WTC11 (cell line): ENCODE results near the gene RPIA. TPM values are rescaled to one million over a fixed set of nuclear protein-coding genes. Genes with fewer than 3 reads are reported as not detected.

Experiments
- ATAC-seq: fragments of 200-7000 bp; cut with Tn5 transposase; 2 replicates; pipeline ENCODE4 v1.10.0; 2021; ENCODE audit warnings: mild to moderate bottlenecking, moderate library complexity
- CTCF ChIA-PET: fragments of 300-600 bp; sonication (Branson Sonifier 250); formaldehyde crosslinking; loops from one replicate; lab custom pipeline; 2021; ENCODE audit warnings: antibody characterized with exemption; lab: Charles Lee
- POLR2A ChIA-PET: fragments of 350-600 bp; sonication (Branson Sonifier 250); formaldehyde crosslinking; loops from one replicate; lab custom pipeline; 2021; ENCODE audit warnings: antibody characterized with exemption; lab: Charles Lee
- DNase-seq: peaks from one replicate; pipeline ENCODE4 v3.0.0; 2021; ENCODE audit warnings: low spot score
- H3K27ac Mint-ChIP-seq: 2 replicates; pipeline ENCODE4 v1.8.0; 2021; ENCODE audit warnings: mixed read lengths
- H3K27me3 Mint-ChIP-seq: 2 replicates; pipeline ENCODE4 v1.8.0; 2021; ENCODE audit warnings: low read depth, mild to moderate bottlenecking, moderate library complexity, mixed read lengths
- H3K36me3 Mint-ChIP-seq: 2 replicates; pipeline ENCODE4 v1.8.0; 2021; ENCODE audit warnings: mixed read lengths
- H3K4me1 Mint-ChIP-seq: 2 replicates; pipeline ENCODE4 v1.8.0; 2022; ENCODE audit warnings: mixed read lengths
- H3K4me3 Mint-ChIP-seq: 2 replicates; pipeline ENCODE4 v1.8.0; 2021; ENCODE audit warnings: mild to moderate bottlenecking, moderate library complexity, mixed read lengths
- H3K9me3 Mint-ChIP-seq: 2 replicates; pipeline ENCODE4 v1.8.0; 2021; ENCODE audit warnings: mixed read lengths
- AFF4 ChIP-seq: sonication (generic); formaldehyde crosslinking; IDR thresholded peaks from 2 replicates; pipeline ENCODE4 v1.8.1; 2023; ENCODE audit warnings: mild to moderate bottlenecking, missing genetic modification reagents, borderline replicate concordance
- AR ChIP-seq: fragments of 250-450 bp; sonication (Bioruptor Pico); IDR thresholded peaks from 2 replicates; pipeline ENCODE4 v1.9.0; 2021; ENCODE audit warnings: mild to moderate bottlenecking
- CBFB ChIP-seq: sonication (generic); formaldehyde crosslinking; IDR thresholded peaks from 2 replicates; pipeline ENCODE4 v1.8.1; 2022; ENCODE audit warnings: mild to moderate bottlenecking, low read depth, missing genetic modification reagents
- FOXK1 ChIP-seq: sonication (generic); formaldehyde crosslinking; IDR thresholded peaks from 2 replicates; pipeline ENCODE4 v1.8.0; 2022; ENCODE audit warnings: mild to moderate bottlenecking, moderate library complexity, missing genetic modification reagents
- FOXP1 ChIP-seq: sonication (generic); formaldehyde crosslinking; IDR thresholded peaks from 2 replicates; pipeline ENCODE4 v1.8.0; 2022; ENCODE audit warnings: missing genetic modification reagents, mild to moderate bottlenecking, moderate library complexity, borderline replicate concordance
- HMGXB4 ChIP-seq: sonication (generic); formaldehyde crosslinking; IDR thresholded peaks from 2 replicates; pipeline ENCODE4 v1.8.1; 2023; ENCODE audit warnings: mild to moderate bottlenecking, moderate library complexity, missing genetic modification reagents
- JUN ChIP-seq: sonication (generic); formaldehyde crosslinking; IDR thresholded peaks from 2 replicates; pipeline ENCODE4 v1.8.0; 2023; ENCODE audit warnings: mild to moderate bottlenecking, missing genetic modification reagents
- PRDM15 ChIP-seq: sonication (generic); formaldehyde crosslinking; IDR thresholded peaks from 2 replicates; pipeline ENCODE4 v1.8.0; 2022; ENCODE audit warnings: missing genetic modification reagents
- PREB ChIP-seq: sonication (generic); formaldehyde crosslinking; IDR thresholded peaks from 2 replicates; pipeline ENCODE4 v1.8.1; 2022; ENCODE audit warnings: mild to moderate bottlenecking, missing genetic modification reagents, moderate library complexity, borderline replicate concordance
- SMAD3 ChIP-seq: sonication (generic); formaldehyde crosslinking; IDR thresholded peaks from 2 replicates; pipeline ENCODE4 v1.8.0; 2022; ENCODE audit warnings: missing genetic modification reagents, mild to moderate bottlenecking, borderline replicate concordance
- SMAD4 ChIP-seq: sonication (generic); formaldehyde crosslinking; IDR thresholded peaks from 2 replicates; pipeline ENCODE4 v1.8.0; 2022; ENCODE audit warnings: mild to moderate bottlenecking, missing genetic modification reagents
- ZNF138 ChIP-seq: sonication (generic); formaldehyde crosslinking; conservative IDR thresholded peaks from 2 replicates; pipeline ENCODE4 v1.8.1; 2022; ENCODE audit warnings: mild to moderate bottlenecking, moderate library complexity, missing genetic modification reagents
- ZNF416 ChIP-seq: fragments of 250-450 bp; sonication (Bioruptor Pico); IDR thresholded peaks from 2 replicates; pipeline ENCODE4 v1.9.0; 2021; ENCODE audit warnings: mild to moderate bottlenecking, inconsistent platforms
- total RNA-seq: library from RNA; stranded (reverse); gene quantifications from 3 replicates; pipeline ENCODE4 v1.2.3, GENCODE V29; 2021

Gene RPIA
- total RNA-seq, 1 experiment from 2014 or later = 23.4 TPM

- TF ChIP-seq AR (no peak), FOXP1 (CRISPR knock-in tag) (no peak), PREB (no peak), AFF4 (CRISPR knock-in tag) (no peak), JUN (no peak), HMGXB4 (CRISPR knock-in tag) (no peak), CBFB (CRISPR knock-in tag) (no peak), FOXK1 (CRISPR knock-in tag) (no peak)
- TF ChIP-seq, all 79 proteins: peak for 0
Observed at GRCh38 chr2:88660622-88661021, 30.9 kb upstream of the RPIA start (continued).

- POLR2A ChIA-PET = no interaction called here
- DNase-seq (no peak), ATAC-seq (no peak)
- Mint-ChIP-seq H3K4me3 (no peak overlapping the region), H3K27ac (no peak overlapping the region), H3K27me3 (no peaks in the 10 kb centered on the region), H3K4me1 (no peaks in the 10 kb centered on the region), H3K36me3 (no peaks in the 10 kb centered on the region), H3K9me3 (peaks cover 6% of the 10 kb centered on the region; the same call in 1 of the 2 replicates)
- TF ChIP-seq SMAD3 = no peak
- TF ChIP-seq PRDM15 = no peak
- TF ChIP-seq SMAD4 (CRISPR knock-in tag) = no peak
- TF ChIP-seq ZNF138 (CRISPR knock-in tag) = no peak
- TF ChIP-seq ZNF416 (CRISPR knock-in tag) = no peak
- CTCF ChIA-PET = interaction anchor here (1.2 kb wide), 1 partner anchor 10 kb away, joined by 4 read pairs; no protein-coding TSS in a partner anchor
Observed at GRCh38 chr2:88666576-88666975, 24.9 kb upstream of the RPIA start.
